ENCODE results near the gene DCAF8L2.

The DCAF8L2 gene

DNA sequence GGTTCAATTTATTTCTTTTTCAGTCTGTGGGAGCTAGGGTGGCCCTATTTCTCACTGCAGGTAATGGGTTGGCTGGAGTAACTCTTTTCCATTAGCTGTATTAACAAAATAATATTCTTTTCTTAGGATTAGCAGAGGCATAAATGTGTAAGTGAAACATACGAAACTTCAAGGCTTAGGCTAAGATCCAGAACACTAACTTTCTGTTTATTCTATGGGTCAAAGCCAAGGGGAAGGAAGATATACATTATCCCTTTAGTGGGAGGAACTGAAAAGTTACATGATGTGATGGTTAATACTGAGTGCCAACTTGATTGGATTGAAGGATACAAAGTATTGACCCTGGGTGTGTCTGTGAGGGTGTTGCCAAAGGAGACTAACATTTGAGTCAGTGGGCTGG lies 66.4 kb downstream of the DCAF8L2 start:
- TF ChIP-seq CEBPB (IDR thresholded peaks at IDR 0.05), result no peak
- TF ChIP-seq EGR1 (IDR thresholded peaks at IDR 0.05), result no peak
- TF ChIP-seq TAF1 (IDR thresholded peaks at IDR 0.05; ENCODE audit: low read depth), result no peak
- TF ChIP-seq, protein P1, sequence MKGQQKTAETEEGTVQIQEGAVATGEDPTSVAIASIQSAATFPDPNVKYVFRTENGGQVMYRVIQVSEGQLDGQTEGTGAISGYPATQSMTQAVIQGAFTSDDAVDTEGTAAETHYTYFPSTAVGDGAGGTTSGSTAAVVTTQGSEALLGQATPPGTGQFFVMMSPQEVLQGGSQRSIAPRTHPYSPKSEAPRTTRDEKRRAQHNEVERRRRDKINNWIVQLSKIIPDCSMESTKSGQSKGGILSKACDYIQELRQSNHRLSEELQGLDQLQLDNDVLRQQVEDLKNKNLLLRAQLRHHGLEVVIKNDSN (IDR thresholded peaks at IDR 0.05), result no peak
- TF ChIP-seq TEAD4 (IDR thresholded peaks at IDR 0.05), result no peak
- TF ChIP-seq RAD21 (IDR thresholded peaks at IDR 0.05; ENCODE audit: low read depth), result no peak
- TF ChIP-seq EP300 (IDR thresholded peaks at IDR 0.05; ENCODE audit: borderline replicate concordance), result no peak
- no peak for TF ChIP-seq YY1 (IDR thresholded peaks at IDR 0.05; ENCODE audit: low read depth)

DNA sequence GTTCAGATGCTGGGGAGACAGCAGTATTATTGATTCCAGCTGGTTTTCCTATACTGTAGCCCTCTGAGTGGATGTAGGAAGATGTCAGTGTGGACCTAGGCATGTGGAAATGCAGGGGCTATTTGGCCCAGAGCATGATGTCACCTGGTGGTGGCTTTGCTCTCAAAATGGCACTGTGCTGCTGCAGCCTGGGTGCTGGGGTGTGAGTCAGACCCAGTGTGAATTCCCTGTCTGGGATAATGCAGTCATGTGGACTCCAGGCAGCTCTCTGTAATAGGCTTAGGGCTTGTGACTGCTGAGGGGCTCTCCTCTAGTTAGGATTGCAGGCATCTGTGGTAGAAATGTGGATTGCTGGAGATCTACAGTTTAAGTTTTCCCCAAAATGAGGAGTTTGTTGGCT lies 70.7 kb downstream of the DCAF8L2 start:
- TF ChIP-seq FOXM1 (IDR thresholded peaks at IDR 0.05; ENCODE audit: borderline replicate concordance, low read depth), result no peak
- TF ChIP-seq, protein P2, sequence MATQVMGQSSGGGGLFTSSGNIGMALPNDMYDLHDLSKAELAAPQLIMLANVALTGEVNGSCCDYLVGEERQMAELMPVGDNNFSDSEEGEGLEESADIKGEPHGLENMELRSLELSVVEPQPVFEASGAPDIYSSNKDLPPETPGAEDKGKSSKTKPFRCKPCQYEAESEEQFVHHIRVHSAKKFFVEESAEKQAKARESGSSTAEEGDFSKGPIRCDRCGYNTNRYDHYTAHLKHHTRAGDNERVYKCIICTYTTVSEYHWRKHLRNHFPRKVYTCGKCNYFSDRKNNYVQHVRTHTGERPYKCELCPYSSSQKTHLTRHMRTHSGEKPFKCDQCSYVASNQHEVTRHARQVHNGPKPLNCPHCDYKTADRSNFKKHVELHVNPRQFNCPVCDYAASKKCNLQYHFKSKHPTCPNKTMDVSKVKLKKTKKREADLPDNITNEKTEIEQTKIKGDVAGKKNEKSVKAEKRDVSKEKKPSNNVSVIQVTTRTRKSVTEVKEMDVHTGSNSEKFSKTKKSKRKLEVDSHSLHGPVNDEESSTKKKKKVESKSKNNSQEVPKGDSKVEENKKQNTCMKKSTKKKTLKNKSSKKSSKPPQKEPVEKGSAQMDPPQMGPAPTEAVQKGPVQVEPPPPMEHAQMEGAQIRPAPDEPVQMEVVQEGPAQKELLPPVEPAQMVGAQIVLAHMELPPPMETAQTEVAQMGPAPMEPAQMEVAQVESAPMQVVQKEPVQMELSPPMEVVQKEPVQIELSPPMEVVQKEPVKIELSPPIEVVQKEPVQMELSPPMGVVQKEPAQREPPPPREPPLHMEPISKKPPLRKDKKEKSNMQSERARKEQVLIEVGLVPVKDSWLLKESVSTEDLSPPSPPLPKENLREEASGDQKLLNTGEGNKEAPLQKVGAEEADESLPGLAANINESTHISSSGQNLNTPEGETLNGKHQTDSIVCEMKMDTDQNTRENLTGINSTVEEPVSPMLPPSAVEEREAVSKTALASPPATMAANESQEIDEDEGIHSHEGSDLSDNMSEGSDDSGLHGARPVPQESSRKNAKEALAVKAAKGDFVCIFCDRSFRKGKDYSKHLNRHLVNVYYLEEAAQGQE (IDR thresholded peaks at IDR 0.05; ENCODE audit: low read depth), result no peak
- no peak for TF ChIP-seq TEAD4 (IDR thresholded peaks at IDR 0.05)
- TF ChIP-seq RAD21 (IDR thresholded peaks at IDR 0.05; ENCODE audit: low read depth), result no peak
- no peak for TF ChIP-seq TCF12 (IDR thresholded peaks at IDR 0.05; ENCODE audit: low read depth)
- TF ChIP-seq, protein P1 (IDR thresholded peaks at IDR 0.05), result no peak
- no peak for TF ChIP-seq CREB1 (IDR thresholded peaks at IDR 0.05; ENCODE audit: low read depth)

DNA sequence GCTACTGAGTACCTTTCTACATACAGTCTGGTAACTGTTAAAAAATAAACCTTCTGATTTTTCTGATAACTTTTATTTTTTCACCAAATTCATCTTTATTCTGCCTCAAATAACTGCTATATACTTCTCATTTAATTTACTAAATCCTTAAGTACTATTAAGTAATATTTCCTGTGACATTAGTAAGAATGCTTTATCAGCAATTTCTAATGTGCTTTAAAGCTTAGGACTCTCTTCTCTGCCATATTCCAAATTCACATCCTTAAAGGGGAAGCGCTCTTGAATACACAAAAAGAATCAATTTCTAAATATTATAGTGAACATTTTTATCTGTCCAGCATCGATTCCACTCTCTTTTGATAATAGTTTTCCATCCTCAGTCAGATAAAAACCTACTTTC lies 81.1 kb downstream of the DCAF8L2 start:
- TF ChIP-seq, protein P1 (IDR thresholded peaks at IDR 0.05), result no peak
- TF ChIP-seq RAD21 (IDR thresholded peaks at IDR 0.05; ENCODE audit: low read depth), result no peak
- no peak for TF ChIP-seq YY1 (IDR thresholded peaks at IDR 0.05; ENCODE audit: low read depth)
- TF ChIP-seq CREB1 (IDR thresholded peaks at IDR 0.05; ENCODE audit: low read depth), result no peak
- TF ChIP-seq FOXM1 (IDR thresholded peaks at IDR 0.05; ENCODE audit: borderline replicate concordance, low read depth), result no peak
- TF ChIP-seq, protein P3, sequence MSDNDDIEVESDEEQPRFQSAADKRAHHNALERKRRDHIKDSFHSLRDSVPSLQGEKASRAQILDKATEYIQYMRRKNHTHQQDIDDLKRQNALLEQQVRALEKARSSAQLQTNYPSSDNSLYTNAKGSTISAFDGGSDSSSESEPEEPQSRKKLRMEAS (IDR thresholded peaks at IDR 0.05), result no peak
- no peak for TF ChIP-seq EGR1 (IDR thresholded peaks at IDR 0.05)
- no peak for TF ChIP-seq ZBTB7A (IDR thresholded peaks at IDR 0.05; ENCODE audit: low read depth)
- TF ChIP-seq, protein P2 (IDR thresholded peaks at IDR 0.05; ENCODE audit: low read depth), result no peak
- TF ChIP-seq EP300 (IDR thresholded peaks at IDR 0.05; ENCODE audit: borderline replicate concordance), result no peak
- no peak for TF ChIP-seq NFIC (IDR thresholded peaks at IDR 0.05)
- TF ChIP-seq CEBPB (IDR thresholded peaks at IDR 0.05), result no peak
- TF ChIP-seq TAF1 (IDR thresholded peaks at IDR 0.05; ENCODE audit: low read depth), result no peak
- no peak for TF ChIP-seq TEAD4 (IDR thresholded peaks at IDR 0.05)
- TF ChIP-seq TCF12 (IDR thresholded peaks at IDR 0.05; ENCODE audit: low read depth), result no peak

DNA sequence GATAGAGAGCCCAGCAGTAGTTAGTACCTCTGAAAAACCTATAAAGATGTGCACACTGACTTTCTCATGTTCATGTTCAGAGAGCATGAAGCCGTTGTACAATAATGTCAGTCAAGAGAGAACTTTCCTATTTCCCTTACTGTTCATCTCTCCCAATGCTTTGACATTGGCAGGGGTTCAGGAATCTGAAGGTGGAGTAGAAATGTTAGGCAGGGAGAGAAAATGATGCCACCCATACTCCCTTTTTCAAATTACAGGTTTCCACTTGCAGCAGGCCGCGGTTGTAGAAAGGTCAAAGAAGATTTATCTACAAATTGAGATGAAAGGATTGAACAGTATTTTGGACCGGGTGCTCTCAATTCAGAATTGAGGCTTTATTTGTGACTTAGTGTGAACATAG lies 84.3 kb downstream of the DCAF8L2 start:
- TF ChIP-seq YY1 (IDR thresholded peaks at IDR 0.05; ENCODE audit: low read depth) (no peak), NFIC (IDR thresholded peaks at IDR 0.05) (0 out of 2 replicates have a peak, but pooled peaks have one; percentile 16)

DNA sequence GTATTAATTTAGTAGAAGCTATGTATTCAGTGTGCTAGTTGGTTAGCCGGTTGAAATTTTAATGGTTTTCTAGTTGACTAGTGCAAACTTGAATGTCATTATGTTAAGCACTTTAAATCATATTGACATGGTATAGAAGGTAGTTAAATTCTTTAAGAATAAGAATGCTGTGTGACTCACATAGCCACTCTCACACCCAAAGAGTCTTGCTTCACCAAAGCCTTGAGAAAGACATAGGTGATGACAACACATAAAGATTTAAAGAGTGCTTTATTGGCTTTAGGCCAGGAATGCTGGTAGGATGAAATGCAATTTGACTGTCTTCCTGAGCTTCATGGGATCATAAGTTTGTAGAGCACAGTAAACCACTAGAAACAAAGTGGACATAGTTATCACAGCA lies 85.3 kb downstream of the DCAF8L2 start:
- TF ChIP-seq NFIC (IDR thresholded peaks at IDR 0.05), result peak; percentile 82
- peak; percentile 18; the same call in 1 of the 2 replicates for TF ChIP-seq EP300 (IDR thresholded peaks at IDR 0.05; ENCODE audit: borderline replicate concordance)
- peak; percentile 42; the same call in 1 of the 2 replicates for TF ChIP-seq TEAD4 (IDR thresholded peaks at IDR 0.05)
- TF ChIP-seq EGR1 (IDR thresholded peaks at IDR 0.05), result no peak
- TF ChIP-seq, protein P3 (IDR thresholded peaks at IDR 0.05), result no peak
- peak; percentile 84 for TF ChIP-seq CEBPB (IDR thresholded peaks at IDR 0.05)
- TF ChIP-seq, protein P2 (IDR thresholded peaks at IDR 0.05; ENCODE audit: low read depth), result no peak
- no peak for TF ChIP-seq YY1 (IDR thresholded peaks at IDR 0.05; ENCODE audit: low read depth)

Data from Ishikawa (cell line).